ENCODE data around the gene IER3.

Gene IER3

GRCh38 chr6:30741789-30742315 lies 2.5 kb downstream of the IER3 start:
- TF ChIP-seq SPI1 (IDR thresholded peaks at IDR 0.05; ENCODE audit: borderline replicate concordance, low read depth), result no peak
- TF ChIP-seq, protein P1, sequence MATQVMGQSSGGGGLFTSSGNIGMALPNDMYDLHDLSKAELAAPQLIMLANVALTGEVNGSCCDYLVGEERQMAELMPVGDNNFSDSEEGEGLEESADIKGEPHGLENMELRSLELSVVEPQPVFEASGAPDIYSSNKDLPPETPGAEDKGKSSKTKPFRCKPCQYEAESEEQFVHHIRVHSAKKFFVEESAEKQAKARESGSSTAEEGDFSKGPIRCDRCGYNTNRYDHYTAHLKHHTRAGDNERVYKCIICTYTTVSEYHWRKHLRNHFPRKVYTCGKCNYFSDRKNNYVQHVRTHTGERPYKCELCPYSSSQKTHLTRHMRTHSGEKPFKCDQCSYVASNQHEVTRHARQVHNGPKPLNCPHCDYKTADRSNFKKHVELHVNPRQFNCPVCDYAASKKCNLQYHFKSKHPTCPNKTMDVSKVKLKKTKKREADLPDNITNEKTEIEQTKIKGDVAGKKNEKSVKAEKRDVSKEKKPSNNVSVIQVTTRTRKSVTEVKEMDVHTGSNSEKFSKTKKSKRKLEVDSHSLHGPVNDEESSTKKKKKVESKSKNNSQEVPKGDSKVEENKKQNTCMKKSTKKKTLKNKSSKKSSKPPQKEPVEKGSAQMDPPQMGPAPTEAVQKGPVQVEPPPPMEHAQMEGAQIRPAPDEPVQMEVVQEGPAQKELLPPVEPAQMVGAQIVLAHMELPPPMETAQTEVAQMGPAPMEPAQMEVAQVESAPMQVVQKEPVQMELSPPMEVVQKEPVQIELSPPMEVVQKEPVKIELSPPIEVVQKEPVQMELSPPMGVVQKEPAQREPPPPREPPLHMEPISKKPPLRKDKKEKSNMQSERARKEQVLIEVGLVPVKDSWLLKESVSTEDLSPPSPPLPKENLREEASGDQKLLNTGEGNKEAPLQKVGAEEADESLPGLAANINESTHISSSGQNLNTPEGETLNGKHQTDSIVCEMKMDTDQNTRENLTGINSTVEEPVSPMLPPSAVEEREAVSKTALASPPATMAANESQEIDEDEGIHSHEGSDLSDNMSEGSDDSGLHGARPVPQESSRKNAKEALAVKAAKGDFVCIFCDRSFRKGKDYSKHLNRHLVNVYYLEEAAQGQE (IDR thresholded peaks at IDR 0.05; ENCODE audit: insufficient replicate concordance, low read depth), result no peak
- TF ChIP-seq POLR2AphosphoS5 (IDR thresholded peaks at IDR 0.05; ENCODE audit: low read depth), result no peak; the same call in 1 of the 2 replicates
- TF ChIP-seq, protein P2, sequence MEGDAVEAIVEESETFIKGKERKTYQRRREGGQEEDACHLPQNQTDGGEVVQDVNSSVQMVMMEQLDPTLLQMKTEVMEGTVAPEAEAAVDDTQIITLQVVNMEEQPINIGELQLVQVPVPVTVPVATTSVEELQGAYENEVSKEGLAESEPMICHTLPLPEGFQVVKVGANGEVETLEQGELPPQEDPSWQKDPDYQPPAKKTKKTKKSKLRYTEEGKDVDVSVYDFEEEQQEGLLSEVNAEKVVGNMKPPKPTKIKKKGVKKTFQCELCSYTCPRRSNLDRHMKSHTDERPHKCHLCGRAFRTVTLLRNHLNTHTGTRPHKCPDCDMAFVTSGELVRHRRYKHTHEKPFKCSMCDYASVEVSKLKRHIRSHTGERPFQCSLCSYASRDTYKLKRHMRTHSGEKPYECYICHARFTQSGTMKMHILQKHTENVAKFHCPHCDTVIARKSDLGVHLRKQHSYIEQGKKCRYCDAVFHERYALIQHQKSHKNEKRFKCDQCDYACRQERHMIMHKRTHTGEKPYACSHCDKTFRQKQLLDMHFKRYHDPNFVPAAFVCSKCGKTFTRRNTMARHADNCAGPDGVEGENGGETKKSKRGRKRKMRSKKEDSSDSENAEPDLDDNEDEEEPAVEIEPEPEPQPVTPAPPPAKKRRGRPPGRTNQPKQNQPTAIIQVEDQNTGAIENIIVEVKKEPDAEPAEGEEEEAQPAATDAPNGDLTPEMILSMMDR (IDR thresholded peaks at IDR 0.05; ENCODE audit: insufficient read depth, low read length), result no peak
- TF ChIP-seq GABPA (IDR thresholded peaks at IDR 0.05; ENCODE audit: low read depth), result no peak
- Histone ChIP-seq H3K4me3 (replicated peaks; ENCODE audit: insufficient read depth, low read length) (peak overlapping the region; percentile 84), H3K27me3 (ENCODE audit: insufficient read depth, poor library complexity, severe bottlenecking) (peaks cover 5% of the 10 kb centered on the region), H3K27ac (replicated peaks) (peak overlapping the region; percentile 67)
- DNase-seq (ENCODE audit: low read depth in 1 of 2, low spot score in 1 of 2), result no peak

- Histone ChIP-seq H3K4me3 (replicated peaks; ENCODE audit: insufficient read depth, low read length) (peak overlapping the region; percentile 84), H3K27ac (replicated peaks) (peak overlapping the region; percentile 67; the same call in 1 of the 2 replicates), H3K27me3 (ENCODE audit: insufficient read depth, poor library complexity, severe bottlenecking) (peaks cover 5% of the 10 kb centered on the region)
- TF ChIP-seq GABPA (IDR thresholded peaks at IDR 0.05; ENCODE audit: low read depth), result no peak
- TF ChIP-seq SPI1 (IDR thresholded peaks at IDR 0.05; ENCODE audit: borderline replicate concordance, low read depth), result peak; percentile 66; the same call in 1 of the 2 replicates
- TF ChIP-seq POLR2AphosphoS5 (IDR thresholded peaks at IDR 0.05; ENCODE audit: low read depth), result no peak
- TF ChIP-seq, protein P1 (IDR thresholded peaks at IDR 0.05; ENCODE audit: insufficient replicate concordance, low read depth), result no peak
- TF ChIP-seq, protein P2 (IDR thresholded peaks at IDR 0.05; ENCODE audit: insufficient read depth, low read length), result no peak
- DNase-seq (ENCODE audit: low read depth in 1 of 2, low spot score in 1 of 2), result peak in 1 of 2 experiments; percentile 38
These were observed 3.1 kb downstream of the IER3 start for GRCh38 chr6:30741063-30741779.

- no peak for DNase-seq (ENCODE audit: low read depth in 1 of 2, low spot score in 1 of 2)
- TF ChIP-seq, protein P2 (IDR thresholded peaks at IDR 0.05; ENCODE audit: insufficient read depth, low read length), result no peak
- TF ChIP-seq GABPA (IDR thresholded peaks at IDR 0.05; ENCODE audit: low read depth) (no peak), POLR2AphosphoS5 (IDR thresholded peaks at IDR 0.05; ENCODE audit: low read depth) (no peak), SPI1 (IDR thresholded peaks at IDR 0.05; ENCODE audit: borderline replicate concordance, low read depth) (no peak)
- TF ChIP-seq, protein P1 (IDR thresholded peaks at IDR 0.05; ENCODE audit: insufficient replicate concordance, low read depth), result no peak
- Histone ChIP-seq H3K27me3 (ENCODE audit: insufficient read depth, poor library complexity, severe bottlenecking) (peaks cover 5% of the 10 kb centered on the region), H3K4me3 (replicated peaks; ENCODE audit: insufficient read depth, low read length) (no peak overlapping the region), H3K27ac (replicated peaks) (no peak overlapping the region)
These were observed 3.8 kb downstream of the IER3 start for GRCh38 chr6:30740540-30740870.

All from HL-60 (cell line).